HEK293 (cell line): ENCODE data around the gene MRPS14.
A peak's percentile ranks its signal among the peaks of the same experiment; 100 is the strongest.

Experiments used
- BCL11B ChIP-seq: fragments of 450-650 bp; formaldehyde crosslinking; IDR thresholded peaks from 2 replicates; pipeline ENCODE4 v1.5.1; 2016; ENCODE audit warnings: low read depth, missing biosample characterization, missing genetic modification characterization
- HOXC10 ChIP-seq: sonication (generic); formaldehyde crosslinking; IDR thresholded peaks from 2 replicates; pipeline ENCODE4 v1.8.1; 2023; ENCODE audit warnings: mild to moderate bottlenecking, missing genetic modification reagents
- KLF8 ChIP-seq: fragments of 450-650 bp; formaldehyde crosslinking; IDR thresholded peaks from 2 replicates; pipeline ENCODE4 v1.5.1; 2016; ENCODE audit warnings: missing biosample characterization, missing genetic modification characterization
- WT1 ChIP-seq: fragments of 450-650 bp; formaldehyde crosslinking; IDR thresholded peaks from 2 replicates; pipeline ENCODE4 v1.5.1; 2016; ENCODE audit warnings: missing biosample characterization, missing genetic modification characterization
- ZBTB21 ChIP-seq: fragments of 450-650 bp; formaldehyde crosslinking; IDR thresholded peaks from 2 replicates; pipeline ENCODE4 v1.5.1; 2017; ENCODE audit warnings: missing biosample characterization, missing genetic modification characterization
- ZBTB48 ChIP-seq: fragments of 450-650 bp; formaldehyde crosslinking; IDR thresholded peaks from 2 replicates; pipeline ENCODE4 v1.5.1; 2016; ENCODE audit warnings: missing biosample characterization, missing genetic modification characterization
- ZBTB7A ChIP-seq: fragments of 450-650 bp; formaldehyde crosslinking; IDR thresholded peaks from 2 replicates; pipeline ENCODE4 v1.5.1; 2016; ENCODE audit warnings: low read depth, missing biosample characterization, missing genetic modification characterization
- ZBTB8A ChIP-seq: fragments of 450-650 bp; formaldehyde crosslinking; IDR thresholded peaks from 2 replicates; pipeline ENCODE4 v1.5.1; 2016; ENCODE audit warnings: missing biosample characterization, missing genetic modification characterization
- ZNF10 ChIP-seq: fragments of 450-650 bp; formaldehyde crosslinking; IDR thresholded peaks from 2 replicates; pipeline ENCODE4 v1.5.1; 2017; ENCODE audit warnings: missing biosample characterization, missing genetic modification characterization
- ZNF114 ChIP-seq: fragments of 450-650 bp; formaldehyde crosslinking; IDR thresholded peaks from 2 replicates; pipeline ENCODE4 v1.5.0; 2017; ENCODE audit warnings: missing biosample characterization, missing genetic modification characterization
- ZNF146 ChIP-seq: fragments of 450-650 bp; formaldehyde crosslinking; IDR thresholded peaks from 2 replicates; pipeline ENCODE4 v1.5.1; 2016; ENCODE audit warnings: missing biosample characterization, missing genetic modification characterization
- ZNF19 ChIP-seq: fragments of 450-650 bp; formaldehyde crosslinking; IDR thresholded peaks from 2 replicates; pipeline ENCODE4; 2016; ENCODE audit warnings: missing biosample characterization, missing genetic modification characterization, low read depth
- ZNF433 ChIP-seq: fragments of 450-650 bp; formaldehyde crosslinking; IDR thresholded peaks from 2 replicates; pipeline ENCODE4 v1.5.1; 2016; ENCODE audit warnings: missing biosample characterization, missing genetic modification characterization, low read depth
- TF ChIP-seq, protein P1 (sequence below): fragments of 450-650 bp; formaldehyde crosslinking; IDR thresholded peaks from 2 replicates; pipeline ENCODE4 v1.5.1; 2016; ENCODE audit warnings: missing biosample characterization, missing genetic modification characterization, borderline replicate concordance
- TF ChIP-seq, protein P2 (sequence below): fragments of 450-650 bp; formaldehyde crosslinking; IDR thresholded peaks from 2 replicates; pipeline ENCODE4 v1.5.1; 2017; ENCODE audit warnings: missing biosample characterization, missing genetic modification characterization
- TF ChIP-seq, protein P3 (sequence below): fragments of 450-650 bp; formaldehyde crosslinking; IDR thresholded peaks from 2 replicates; pipeline ENCODE4 v1.5.1; 2016; ENCODE audit warnings: missing biosample characterization, missing genetic modification characterization
- TF ChIP-seq, protein P4 (sequence below): fragments of 450-650 bp; IDR thresholded peaks from 2 replicates; pipeline ENCODE4 v1.5.1; 2018; ENCODE audit warnings: missing biosample characterization, missing genetic modification characterization
- TF ChIP-seq, protein P5 (sequence below): fragments of 450-650 bp; formaldehyde crosslinking; IDR thresholded peaks from 2 replicates; pipeline ENCODE4 v1.5.1; 2016; ENCODE audit warnings: missing biosample characterization, missing genetic modification characterization
- TF ChIP-seq, protein P6 (sequence below): fragments of 450-650 bp; formaldehyde crosslinking; IDR thresholded peaks from 2 replicates; pipeline ENCODE4 v1.5.1; 2016; ENCODE audit warnings: missing biosample characterization, missing genetic modification characterization, borderline replicate concordance
- TF ChIP-seq, protein P7 (sequence below): fragments of 450-650 bp; formaldehyde crosslinking; IDR thresholded peaks from 2 replicates; pipeline ENCODE4 v1.5.1; 2016; ENCODE audit warnings: missing biosample characterization, missing genetic modification characterization

The MRPS14 gene

DNA sequence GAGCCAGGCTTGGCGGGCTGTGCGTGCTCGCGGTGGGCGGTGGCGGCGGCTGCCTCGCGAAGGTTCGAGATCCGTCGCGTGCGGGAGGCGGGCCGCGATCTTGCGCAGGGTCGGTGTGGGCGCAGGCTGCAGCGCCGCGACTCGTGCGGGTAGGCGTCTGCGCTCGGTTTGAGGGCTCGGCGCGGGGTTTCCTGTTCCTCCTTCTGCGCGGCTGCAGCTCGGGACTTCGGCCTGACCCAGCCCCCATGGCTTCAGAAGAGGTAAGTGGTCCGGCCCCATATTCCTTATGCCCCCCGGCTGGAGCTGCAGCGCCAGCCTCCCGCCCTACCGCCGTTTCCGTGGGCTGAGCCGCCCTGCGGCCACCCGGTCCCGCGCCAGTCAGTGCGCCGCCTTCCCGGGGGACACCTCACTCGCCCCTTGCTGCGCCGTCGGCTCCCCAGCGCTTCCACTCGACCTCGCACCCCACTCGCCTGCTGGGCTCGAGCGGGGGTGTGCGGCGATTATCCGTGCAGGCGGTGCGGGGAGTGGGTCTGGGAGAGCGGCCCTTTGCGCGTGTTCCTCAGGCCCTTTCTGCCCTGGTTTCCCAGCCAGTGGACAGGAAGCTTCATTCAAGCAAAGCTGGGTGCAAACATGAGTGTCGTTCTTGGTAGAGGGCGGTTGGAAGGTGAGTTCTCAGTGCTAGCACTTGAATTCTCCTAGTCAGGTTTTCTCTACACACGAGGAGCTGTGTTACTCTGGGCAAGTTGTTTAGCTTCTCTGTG, 23.1 kb downstream of the MRPS14 start, which contains the start of gene CACYBP (continued):
- TF ChIP-seq ZNF19 (tag by site-specific recombination) (no peak), WT1 (tag by site-specific recombination) (peak; percentile 60; the same call in 1 of the 2 replicates), ZNF433 (tag by site-specific recombination) (no peak), KLF8 (tag by site-specific recombination) (peak; percentile 76; the same call in 1 of the 2 replicates), ZNF10 (tag by site-specific recombination) (no peak), ZBTB21 (tag by site-specific recombination) (no peak), BCL11B (no peak), ZBTB48 (0 out of 2 replicates have a peak, but pooled peaks have one; percentile 32), ZBTB8A (tag by site-specific recombination) (peak; percentile 86), HOXC10 (CRISPR knock-in tag) (0 out of 2 replicates have a peak, but pooled peaks have one; percentile 76), ZNF114 (tag by site-specific recombination) (no peak), ZBTB7A (tag by site-specific recombination) (0 out of 2 replicates have a peak, but pooled peaks have one; percentile 48), ZNF146 (tag by site-specific recombination) (no peak)
- TF ChIP-seq, protein P1, sequence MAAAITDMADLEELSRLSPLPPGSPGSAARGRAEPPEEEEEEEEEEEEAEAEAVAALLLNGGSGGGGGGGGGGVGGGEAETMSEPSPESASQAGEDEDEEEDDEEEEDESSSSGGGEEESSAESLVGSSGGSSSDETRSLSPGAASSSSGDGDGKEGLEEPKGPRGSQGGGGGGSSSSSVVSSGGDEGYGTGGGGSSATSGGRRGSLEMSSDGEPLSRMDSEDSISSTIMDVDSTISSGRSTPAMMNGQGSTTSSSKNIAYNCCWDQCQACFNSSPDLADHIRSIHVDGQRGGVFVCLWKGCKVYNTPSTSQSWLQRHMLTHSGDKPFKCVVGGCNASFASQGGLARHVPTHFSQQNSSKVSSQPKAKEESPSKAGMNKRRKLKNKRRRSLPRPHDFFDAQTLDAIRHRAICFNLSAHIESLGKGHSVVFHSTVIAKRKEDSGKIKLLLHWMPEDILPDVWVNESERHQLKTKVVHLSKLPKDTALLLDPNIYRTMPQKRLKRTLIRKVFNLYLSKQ (tag by site-specific recombination): no peak
- TF ChIP-seq, protein P2, sequence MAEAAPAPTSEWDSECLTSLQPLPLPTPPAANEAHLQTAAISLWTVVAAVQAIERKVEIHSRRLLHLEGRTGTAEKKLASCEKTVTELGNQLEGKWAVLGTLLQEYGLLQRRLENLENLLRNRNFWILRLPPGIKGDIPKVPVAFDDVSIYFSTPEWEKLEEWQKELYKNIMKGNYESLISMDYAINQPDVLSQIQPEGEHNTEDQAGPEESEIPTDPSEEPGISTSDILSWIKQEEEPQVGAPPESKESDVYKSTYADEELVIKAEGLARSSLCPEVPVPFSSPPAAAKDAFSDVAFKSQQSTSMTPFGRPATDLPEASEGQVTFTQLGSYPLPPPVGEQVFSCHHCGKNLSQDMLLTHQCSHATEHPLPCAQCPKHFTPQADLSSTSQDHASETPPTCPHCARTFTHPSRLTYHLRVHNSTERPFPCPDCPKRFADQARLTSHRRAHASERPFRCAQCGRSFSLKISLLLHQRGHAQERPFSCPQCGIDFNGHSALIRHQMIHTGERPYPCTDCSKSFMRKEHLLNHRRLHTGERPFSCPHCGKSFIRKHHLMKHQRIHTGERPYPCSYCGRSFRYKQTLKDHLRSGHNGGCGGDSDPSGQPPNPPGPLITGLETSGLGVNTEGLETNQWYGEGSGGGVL (tag by site-specific recombination): 0 out of 2 replicates have a peak, but pooled peaks have one; percentile 28
- TF ChIP-seq, protein P3, sequence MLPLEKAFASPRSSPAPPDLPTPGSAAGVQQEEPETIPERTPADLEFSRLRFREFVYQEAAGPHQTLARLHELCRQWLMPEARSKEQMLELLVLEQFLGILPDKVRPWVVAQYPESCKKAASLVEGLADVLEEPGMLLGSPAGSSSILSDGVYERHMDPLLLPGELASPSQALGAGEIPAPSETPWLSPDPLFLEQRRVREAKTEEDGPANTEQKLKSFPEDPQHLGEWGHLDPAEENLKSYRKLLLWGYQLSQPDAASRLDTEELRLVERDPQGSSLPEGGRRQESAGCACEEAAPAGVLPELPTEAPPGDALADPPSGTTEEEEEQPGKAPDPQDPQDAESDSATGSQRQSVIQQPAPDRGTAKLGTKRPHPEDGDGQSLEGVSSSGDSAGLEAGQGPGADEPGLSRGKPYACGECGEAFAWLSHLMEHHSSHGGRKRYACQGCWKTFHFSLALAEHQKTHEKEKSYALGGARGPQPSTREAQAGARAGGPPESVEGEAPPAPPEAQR: no peak
- TF ChIP-seq, protein P4, sequence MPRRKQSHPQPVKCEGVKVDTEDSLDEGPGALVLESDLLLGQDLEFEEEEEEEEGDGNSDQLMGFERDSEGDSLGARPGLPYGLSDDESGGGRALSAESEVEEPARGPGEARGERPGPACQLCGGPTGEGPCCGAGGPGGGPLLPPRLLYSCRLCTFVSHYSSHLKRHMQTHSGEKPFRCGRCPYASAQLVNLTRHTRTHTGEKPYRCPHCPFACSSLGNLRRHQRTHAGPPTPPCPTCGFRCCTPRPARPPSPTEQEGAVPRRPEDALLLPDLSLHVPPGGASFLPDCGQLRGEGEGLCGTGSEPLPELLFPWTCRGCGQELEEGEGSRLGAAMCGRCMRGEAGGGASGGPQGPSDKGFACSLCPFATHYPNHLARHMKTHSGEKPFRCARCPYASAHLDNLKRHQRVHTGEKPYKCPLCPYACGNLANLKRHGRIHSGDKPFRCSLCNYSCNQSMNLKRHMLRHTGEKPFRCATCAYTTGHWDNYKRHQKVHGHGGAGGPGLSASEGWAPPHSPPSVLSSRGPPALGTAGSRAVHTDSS (tag by site-specific recombination): no peak
- TF ChIP-seq, protein P5, sequence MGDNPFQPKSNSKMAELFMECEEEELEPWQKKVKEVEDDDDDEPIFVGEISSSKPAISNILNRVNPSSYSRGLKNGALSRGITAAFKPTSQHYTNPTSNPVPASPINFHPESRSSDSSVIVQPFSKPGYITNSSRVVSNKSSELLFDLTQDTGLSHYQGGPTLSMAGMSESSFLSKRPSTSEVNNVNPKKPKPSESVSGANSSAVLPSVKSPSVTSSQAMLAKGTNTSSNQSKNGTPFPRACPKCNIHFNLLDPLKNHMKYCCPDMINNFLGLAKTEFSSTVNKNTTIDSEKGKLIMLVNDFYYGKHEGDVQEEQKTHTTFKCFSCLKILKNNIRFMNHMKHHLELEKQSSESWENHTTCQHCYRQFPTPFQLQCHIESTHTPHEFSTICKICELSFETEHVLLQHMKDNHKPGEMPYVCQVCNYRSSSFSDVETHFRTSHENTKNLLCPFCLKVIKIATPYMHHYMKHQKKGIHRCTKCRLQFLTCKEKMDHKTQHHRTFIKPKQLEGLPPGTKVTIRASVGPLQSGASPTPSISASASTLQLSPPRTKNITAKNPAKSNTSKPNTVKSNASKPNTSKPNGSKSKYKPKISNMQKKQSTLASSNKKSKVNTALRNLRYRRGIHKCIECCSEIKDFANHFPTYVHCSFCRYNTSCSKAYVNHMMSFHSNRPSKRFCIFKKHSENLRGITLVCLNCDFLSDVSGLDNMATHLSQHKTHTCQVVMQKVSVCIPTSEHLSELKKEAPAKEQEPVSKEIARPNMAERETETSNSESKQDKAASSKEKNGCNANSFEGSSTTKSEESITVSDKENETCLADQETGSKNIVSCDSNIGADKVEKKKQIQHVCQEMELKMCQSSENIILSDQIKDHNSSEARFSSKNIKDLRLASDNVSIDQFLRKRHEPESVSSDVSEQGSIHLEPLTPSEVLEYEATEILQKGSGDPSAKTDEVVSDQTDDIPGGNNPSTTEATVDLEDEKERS (tag by site-specific recombination): no peak
- TF ChIP-seq, protein P6, sequence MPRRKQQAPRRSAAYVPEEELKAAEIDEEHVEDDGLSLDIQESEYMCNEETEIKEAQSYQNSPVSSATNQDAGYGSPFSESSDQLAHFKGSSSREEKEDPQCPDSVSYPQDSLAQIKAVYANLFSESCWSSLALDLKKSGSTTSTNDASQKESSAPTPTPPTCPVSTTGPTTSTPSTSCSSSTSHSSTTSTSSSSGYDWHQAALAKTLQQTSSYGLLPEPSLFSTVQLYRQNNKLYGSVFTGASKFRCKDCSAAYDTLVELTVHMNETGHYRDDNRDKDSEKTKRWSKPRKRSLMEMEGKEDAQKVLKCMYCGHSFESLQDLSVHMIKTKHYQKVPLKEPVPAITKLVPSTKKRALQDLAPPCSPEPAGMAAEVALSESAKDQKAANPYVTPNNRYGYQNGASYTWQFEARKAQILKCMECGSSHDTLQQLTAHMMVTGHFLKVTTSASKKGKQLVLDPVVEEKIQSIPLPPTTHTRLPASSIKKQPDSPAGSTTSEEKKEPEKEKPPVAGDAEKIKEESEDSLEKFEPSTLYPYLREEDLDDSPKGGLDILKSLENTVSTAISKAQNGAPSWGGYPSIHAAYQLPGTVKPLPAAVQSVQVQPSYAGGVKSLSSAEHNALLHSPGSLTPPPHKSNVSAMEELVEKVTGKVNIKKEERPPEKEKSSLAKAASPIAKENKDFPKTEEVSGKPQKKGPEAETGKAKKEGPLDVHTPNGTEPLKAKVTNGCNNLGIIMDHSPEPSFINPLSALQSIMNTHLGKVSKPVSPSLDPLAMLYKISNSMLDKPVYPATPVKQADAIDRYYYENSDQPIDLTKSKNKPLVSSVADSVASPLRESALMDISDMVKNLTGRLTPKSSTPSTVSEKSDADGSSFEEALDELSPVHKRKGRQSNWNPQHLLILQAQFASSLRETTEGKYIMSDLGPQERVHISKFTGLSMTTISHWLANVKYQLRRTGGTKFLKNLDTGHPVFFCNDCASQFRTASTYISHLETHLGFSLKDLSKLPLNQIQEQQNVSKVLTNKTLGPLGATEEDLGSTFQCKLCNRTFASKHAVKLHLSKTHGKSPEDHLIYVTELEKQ (tag by site-specific recombination): no peak; the same call in 1 of the 2 replicates
- TF ChIP-seq, protein P7, sequence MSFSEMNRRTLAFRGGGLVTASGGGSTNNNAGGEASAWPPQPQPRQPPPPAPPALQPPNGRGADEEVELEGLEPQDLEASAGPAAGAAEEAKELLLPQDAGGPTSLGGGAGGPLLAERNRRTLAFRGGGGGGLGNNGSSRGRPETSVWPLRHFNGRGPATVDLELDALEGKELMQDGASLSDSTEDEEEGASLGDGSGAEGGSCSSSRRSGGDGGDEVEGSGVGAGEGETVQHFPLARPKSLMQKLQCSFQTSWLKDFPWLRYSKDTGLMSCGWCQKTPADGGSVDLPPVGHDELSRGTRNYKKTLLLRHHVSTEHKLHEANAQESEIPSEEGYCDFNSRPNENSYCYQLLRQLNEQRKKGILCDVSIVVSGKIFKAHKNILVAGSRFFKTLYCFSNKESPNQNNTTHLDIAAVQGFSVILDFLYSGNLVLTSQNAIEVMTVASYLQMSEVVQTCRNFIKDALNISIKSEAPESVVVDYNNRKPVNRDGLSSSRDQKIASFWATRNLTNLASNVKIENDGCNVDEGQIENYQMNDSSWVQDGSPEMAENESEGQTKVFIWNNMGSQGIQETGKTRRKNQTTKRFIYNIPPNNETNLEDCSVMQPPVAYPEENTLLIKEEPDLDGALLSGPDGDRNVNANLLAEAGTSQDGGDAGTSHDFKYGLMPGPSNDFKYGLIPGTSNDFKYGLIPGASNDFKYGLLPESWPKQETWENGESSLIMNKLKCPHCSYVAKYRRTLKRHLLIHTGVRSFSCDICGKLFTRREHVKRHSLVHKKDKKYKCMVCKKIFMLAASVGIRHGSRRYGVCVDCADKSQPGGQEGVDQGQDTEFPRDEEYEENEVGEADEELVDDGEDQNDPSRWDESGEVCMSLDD: 0 out of 2 replicates have a peak, but pooled peaks have one; percentile 30
